Measurements from ENCODE around the gene ZEB2. TPM values are rescaled to one million over a fixed set of nuclear protein-coding genes. Genes with fewer than 3 reads are reported as not detected.

Gene ZEB2
- polyA plus RNA-seq, 1 donor from 2014 or later, result 2.2 TPM

DNA sequence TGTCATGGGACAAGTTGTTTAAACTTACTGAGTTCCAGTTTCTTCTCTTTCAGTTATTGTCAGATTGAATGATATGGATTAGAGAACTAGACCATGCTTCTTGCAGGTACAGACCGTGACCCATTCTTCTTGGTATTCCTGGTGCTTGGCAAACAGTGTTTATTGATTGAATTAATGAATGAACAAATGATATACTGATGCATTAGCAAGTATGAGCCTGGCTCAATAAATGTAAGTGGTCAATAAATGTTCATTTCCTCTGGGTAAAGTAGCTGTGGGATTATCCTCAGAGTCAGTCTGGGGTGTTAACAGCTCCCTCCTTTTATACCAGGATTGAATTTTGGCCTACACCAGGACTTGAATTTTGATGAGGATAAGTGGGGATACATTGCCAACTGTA is 160.2 kb downstream of the ZEB2 start:
- no peaks in the 10 kb centered on the region for H3K36me3 ChIP-seq (ENCODE audit: insufficient read depth, low read length)
- no peak overlapping the region for H3K4me2 ChIP-seq (ENCODE audit: low read length)
- no peaks in the 10 kb centered on the region for H4K20me1 ChIP-seq (ENCODE audit: insufficient read depth)
- no peak for TF ChIP-seq MXI1 (conservative IDR thresholded peaks at IDR 0.05; ENCODE audit: poor library complexity, severe bottlenecking)
- TF ChIP-seq POLR2AphosphoS5 (IDR thresholded peaks at IDR 0.05), result no peak
- TF ChIP-seq SMC3 (conservative IDR thresholded peaks at IDR 0.05; ENCODE audit: poor library complexity), result no peak
- TF ChIP-seq EZH2 (IDR thresholded peaks at IDR 0.05; ENCODE audit: borderline replicate concordance, insufficient read depth, low read length, poor library complexity, severe bottlenecking), result no peak
- TF ChIP-seq, protein P1, sequence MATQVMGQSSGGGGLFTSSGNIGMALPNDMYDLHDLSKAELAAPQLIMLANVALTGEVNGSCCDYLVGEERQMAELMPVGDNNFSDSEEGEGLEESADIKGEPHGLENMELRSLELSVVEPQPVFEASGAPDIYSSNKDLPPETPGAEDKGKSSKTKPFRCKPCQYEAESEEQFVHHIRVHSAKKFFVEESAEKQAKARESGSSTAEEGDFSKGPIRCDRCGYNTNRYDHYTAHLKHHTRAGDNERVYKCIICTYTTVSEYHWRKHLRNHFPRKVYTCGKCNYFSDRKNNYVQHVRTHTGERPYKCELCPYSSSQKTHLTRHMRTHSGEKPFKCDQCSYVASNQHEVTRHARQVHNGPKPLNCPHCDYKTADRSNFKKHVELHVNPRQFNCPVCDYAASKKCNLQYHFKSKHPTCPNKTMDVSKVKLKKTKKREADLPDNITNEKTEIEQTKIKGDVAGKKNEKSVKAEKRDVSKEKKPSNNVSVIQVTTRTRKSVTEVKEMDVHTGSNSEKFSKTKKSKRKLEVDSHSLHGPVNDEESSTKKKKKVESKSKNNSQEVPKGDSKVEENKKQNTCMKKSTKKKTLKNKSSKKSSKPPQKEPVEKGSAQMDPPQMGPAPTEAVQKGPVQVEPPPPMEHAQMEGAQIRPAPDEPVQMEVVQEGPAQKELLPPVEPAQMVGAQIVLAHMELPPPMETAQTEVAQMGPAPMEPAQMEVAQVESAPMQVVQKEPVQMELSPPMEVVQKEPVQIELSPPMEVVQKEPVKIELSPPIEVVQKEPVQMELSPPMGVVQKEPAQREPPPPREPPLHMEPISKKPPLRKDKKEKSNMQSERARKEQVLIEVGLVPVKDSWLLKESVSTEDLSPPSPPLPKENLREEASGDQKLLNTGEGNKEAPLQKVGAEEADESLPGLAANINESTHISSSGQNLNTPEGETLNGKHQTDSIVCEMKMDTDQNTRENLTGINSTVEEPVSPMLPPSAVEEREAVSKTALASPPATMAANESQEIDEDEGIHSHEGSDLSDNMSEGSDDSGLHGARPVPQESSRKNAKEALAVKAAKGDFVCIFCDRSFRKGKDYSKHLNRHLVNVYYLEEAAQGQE (IDR thresholded peaks at IDR 0.05; ENCODE audit: borderline replicate concordance), result no peak
- no peak for TF ChIP-seq TAF1 (IDR thresholded peaks at IDR 0.05; ENCODE audit: low read depth)
- no peak for TF ChIP-seq RAD21 (conservative IDR thresholded peaks at IDR 0.05)
- TF ChIP-seq EP300 (conservative IDR thresholded peaks at IDR 0.05; ENCODE audit: poor library complexity, severe bottlenecking), result no peak
- no peaks in the 10 kb centered on the region for H3F3A ChIP-seq (ENCODE audit: insufficient read depth, low read length, poor library complexity, severe bottlenecking)
- H3K27me3 ChIP-seq (ENCODE audit: insufficient read depth, low read depth, low read length), result no peaks in the 10 kb centered on the region
- H2AFZ ChIP-seq (ENCODE audit: low read depth, low read length), result no peak overlapping the region
- H3K9me3 ChIP-seq (ENCODE audit: low read length), result no peaks in the 10 kb centered on the region
- no peak overlapping the region for H3K4me3 ChIP-seq (ENCODE audit: low read length)
- no peak overlapping the region for H3K27ac ChIP-seq (ENCODE audit: low read length)
- no peak overlapping the region for H3K9ac ChIP-seq (ENCODE audit: low read length)
- H3K79me2 ChIP-seq (replicated peaks; ENCODE audit: insufficient read depth, low read length), result no peaks in the 10 kb centered on the region
- H3K9me2 ChIP-seq (ENCODE audit: insufficient read depth, low read length), result no peaks in the 10 kb centered on the region

- H3K4me2 ChIP-seq (ENCODE audit: low read length), result no peak overlapping the region
- no peak overlapping the region for H3K4me3 ChIP-seq (ENCODE audit: low read length)
- H2AFZ ChIP-seq (ENCODE audit: low read depth, low read length), result no peak overlapping the region
- H3K79me2 ChIP-seq (replicated peaks; ENCODE audit: insufficient read depth, low read length), result no peaks in the 10 kb centered on the region
- no peaks in the 10 kb centered on the region for H3F3A ChIP-seq (ENCODE audit: insufficient read depth, low read length, poor library complexity, severe bottlenecking)
- H3K27ac ChIP-seq (ENCODE audit: low read length), result no peak overlapping the region
- H3K9me2 ChIP-seq (ENCODE audit: insufficient read depth, low read length), result no peaks in the 10 kb centered on the region
- TF ChIP-seq TAF1 (IDR thresholded peaks at IDR 0.05; ENCODE audit: low read depth) (no peak), SMC3 (conservative IDR thresholded peaks at IDR 0.05; ENCODE audit: poor library complexity) (no peak), EZH2 (IDR thresholded peaks at IDR 0.05; ENCODE audit: borderline replicate concordance, insufficient read depth, low read length, poor library complexity, severe bottlenecking) (no peak), EP300 (conservative IDR thresholded peaks at IDR 0.05; ENCODE audit: poor library complexity, severe bottlenecking) (no peak), RAD21 (conservative IDR thresholded peaks at IDR 0.05) (no peak), MXI1 (conservative IDR thresholded peaks at IDR 0.05; ENCODE audit: poor library complexity, severe bottlenecking) (no peak), POLR2AphosphoS5 (IDR thresholded peaks at IDR 0.05) (no peak)
- TF ChIP-seq, protein P1 (IDR thresholded peaks at IDR 0.05; ENCODE audit: borderline replicate concordance), result no peak
- no peak overlapping the region for H3K9ac ChIP-seq (ENCODE audit: low read length)
- no peaks in the 10 kb centered on the region for H3K27me3 ChIP-seq (ENCODE audit: insufficient read depth, low read depth, low read length)
- no peaks in the 10 kb centered on the region for H3K36me3 ChIP-seq (ENCODE audit: insufficient read depth, low read length)
- no peaks in the 10 kb centered on the region for H3K9me3 ChIP-seq (ENCODE audit: low read length)
- no peaks in the 10 kb centered on the region for H4K20me1 ChIP-seq (ENCODE audit: insufficient read depth)
These were observed 160.9 kb downstream of the ZEB2 start for GRCh38 chr2:144358979-144359541.
